HCT116 (cell line): ENCODE measurements around the gene HLA-DPA1. TPM values are rescaled to one million over a fixed set of nuclear protein-coding genes. Genes with fewer than 3 reads are reported as not detected.

Source experiments
- ATAC-seq: fragments of 200-7000 bp; cut with Tn5 transposase; 2 replicates; pipeline ENCODE4 v1.9.1; 2020; ENCODE audit warnings: mild to moderate bottlenecking, moderate library complexity
- BruUV-seq: library from RNA; stranded (reverse); fragments of 400-500 nt; replicated peaks from 2 replicates; lab custom pipeline; 2021; lab: Mats Ljungman, UMichigan
- CTCF ChIA-PET: fragments of 300-600 bp; sonication (Branson Sonifier 250); formaldehyde crosslinking; loops from one replicate; lab custom pipeline; 2021; ENCODE audit warnings: antibody characterized with exemption; lab: Charles Lee
- POLR2A ChIA-PET: fragments of 300-600, 350-600 bp; sonication (Branson Sonifier 250); formaldehyde crosslinking; loops from one replicate; lab custom pipeline; 2021; ENCODE audit warnings: antibody characterized with exemption; lab: Charles Lee
- RAD21 ChIA-PET, 2 experiments: fragments of 300-600 bp; sonication (Branson Sonifier 250); formaldehyde crosslinking; loops; one replicate each; lab custom pipeline; 2023; ENCODE audit warnings: low total read pairs in 2 of 2; ENCODE audit not compliant: uncharacterized antibody in 2 of 2, unreplicated experiment in 2 of 2, low non-redundant PET in 1 of 2; lab: Charles Lee
- DNase-seq: peaks from one replicate; pipeline ENCODE4 v3.0.0-alpha.2; 2010; ENCODE audit warnings: low read depth, low spot score
- H2AFZ ChIP-seq: fragments of 200-600 bp; shearing (Covaris generic), sonication (generic); 2 replicates; pipeline ENCODE4 v1.6.1; 2017; ENCODE audit warnings: low read depth, mixed run types, mixed read lengths, antibody characterized with exemption, low read length; ENCODE audit not compliant: poor library complexity, severe bottlenecking
- H3K27ac ChIP-seq: 2 replicates; pipeline ENCODE4 v1.5.1; 2012; ENCODE audit warnings: low read depth, low read length
- H3K27me3 ChIP-seq: fragments of 200-600 bp; sonication (generic); 2 replicates; pipeline ENCODE4 v1.6.1; 2016; ENCODE audit warnings: mixed run types, low read length, mixed read lengths; ENCODE audit not compliant: insufficient read depth
- H3K36me3 ChIP-seq, 2 experiments: fragments of 200-500 bp in 1 of 2; fragments of 200-600 bp in 1 of 2; sonication (Bioruptor generic) in 1 of 2; sonication (generic) in 1 of 2; 2 replicates each; pipeline versions ENCODE4 v1.5.1 to v1.6.1; 2014 to 2016; ENCODE audit warnings: low read length in 2 of 2, inconsistent platforms in 1 of 2, mixed read lengths in 1 of 2, mixed run types in 1 of 2; ENCODE audit not compliant: insufficient read depth in 2 of 2, control insufficient read depth in 1 of 2
- H3K4me1 ChIP-seq, 2 experiments: fragments of 200-600 bp in 1 of 2; sonication (generic) in 1 of 2; 2 replicates each; pipeline versions ENCODE4 v1.5.1 to v1.6.1; 2012 to 2017; ENCODE audit warnings: low read length in 2 of 2, inconsistent platforms in 1 of 2, mild to moderate bottlenecking in 1 of 2, mixed read lengths in 1 of 2, mixed run types in 1 of 2, moderate library complexity in 1 of 2; ENCODE audit not compliant: insufficient read depth in 2 of 2, control insufficient read depth in 1 of 2
- H3K4me2 ChIP-seq: fragments of 200-600 bp; sonication (generic); 2 replicates; pipeline ENCODE4 v1.6.1; 2017; ENCODE audit warnings: mixed run types, low read length, mixed read lengths
- H3K4me3 ChIP-seq, 2 experiments: fragments of 200-600 bp in 1 of 2; sonication (generic) in 1 of 2; replicated peaks in 1 of 2; 2 replicates each; pipeline ENCODE4 v1.5.1; 2011 to 2016; ENCODE audit warnings: low read length in 2 of 2, control low read depth in 1 of 2, low read depth in 1 of 2, mild to moderate bottlenecking in 1 of 2, mixed read lengths in 1 of 2, mixed run types in 1 of 2
- H3K79me2 ChIP-seq: fragments of 200-600 bp; sonication (generic); 2 replicates; pipeline ENCODE4 v1.6.1; 2017; ENCODE audit warnings: mild to moderate bottlenecking, mixed run types, low read length, moderate library complexity, mixed read lengths; ENCODE audit not compliant: insufficient read depth
- H3K9ac ChIP-seq: fragments of 200-600 bp; sonication (generic); 2 replicates; pipeline ENCODE4 v1.6.1; 2016; ENCODE audit warnings: low read length, mixed read lengths
- H3K9me2 ChIP-seq: fragments of 200-600 bp; sonication (generic), shearing (Covaris generic); 2 replicates; pipeline ENCODE4 v1.6.1; 2017; ENCODE audit warnings: mixed run types, mild to moderate bottlenecking, moderate library complexity; ENCODE audit not compliant: insufficient read depth
- H3K9me3 ChIP-seq, 2 experiments: fragments of 200-500 bp in 1 of 2; fragments of 200-600 bp in 1 of 2; sonication (Bioruptor generic) in 1 of 2; sonication (generic) in 1 of 2; 2 replicates each; pipeline ENCODE4 v1.6.1; 2014 to 2017; ENCODE audit warnings: low read length in 2 of 2, mixed read lengths in 2 of 2, inconsistent platforms in 1 of 2, low read depth in 1 of 2, mild to moderate bottlenecking in 1 of 2, mixed run types in 1 of 2, moderate library complexity in 1 of 2; ENCODE audit not compliant: control insufficient read depth in 1 of 2, insufficient read depth in 1 of 2
- H4K20me1 ChIP-seq: fragments of 200-600 bp; sonication (generic), shearing (Covaris generic); 2 replicates; pipeline ENCODE4 v1.6.1; 2017; ENCODE audit warnings: mixed run types, mild to moderate bottlenecking, moderate library complexity; ENCODE audit not compliant: insufficient read depth
- EGR1 ChIP-seq: IDR thresholded peaks from 2 replicates; pipeline ENCODE4 v1.6.1; 2012; ENCODE audit warnings: low read depth
- ELF1 ChIP-seq: IDR thresholded peaks from 2 replicates; pipeline ENCODE4 v1.6.1; 2012; ENCODE audit warnings: low read depth, borderline replicate concordance
- FOSL1 ChIP-seq: IDR thresholded peaks from 2 replicates; pipeline ENCODE4 v1.6.1; 2012; ENCODE audit warnings: low read depth
- JUND ChIP-seq: IDR thresholded peaks from 2 replicates; pipeline ENCODE4 v1.6.1; 2012
- POLR2AphosphoS5 ChIP-seq: IDR thresholded peaks from 2 replicates; pipeline ENCODE4 v1.6.1; 2011; ENCODE audit warnings: mild to moderate bottlenecking, low read depth, low read length, moderate library complexity
- RAD21 ChIP-seq: IDR thresholded peaks from 2 replicates; pipeline ENCODE4 v1.6.1; 2012; ENCODE audit warnings: low read depth, mild to moderate bottlenecking
- SP1 ChIP-seq: IDR thresholded peaks from 2 replicates; pipeline ENCODE4 v1.6.1; 2012; ENCODE audit warnings: low read depth
- TCF7L2 ChIP-seq: IDR thresholded peaks from 2 replicates; pipeline ENCODE4 v1.7.0; 2011; ENCODE audit warnings: borderline replicate concordance, inconsistent platforms; ENCODE audit not compliant: insufficient read depth, insufficient read length; ENCODE audit errors: extremely low read depth
- YY1 ChIP-seq: IDR thresholded peaks from 2 replicates; pipeline ENCODE4 v1.6.1; 2011; ENCODE audit warnings: low read length, low read depth, moderate library complexity, mild to moderate bottlenecking; ENCODE audit not compliant: insufficient replicate concordance; ENCODE audit errors: extremely low read depth
- ZFX ChIP-seq: fragments of 450-650 bp; IDR thresholded peaks from 2 replicates; pipeline ENCODE4 v1.6.1; 2017
- ZNF274 ChIP-seq: fragments of 200-500 bp; sonication (Bioruptor generic); IDR thresholded peaks from 2 replicates; pipeline ENCODE4 v1.6.1; 2014; ENCODE audit warnings: mild to moderate bottlenecking, low read depth, low read length, inconsistent platforms
- intact Hi-C: fragments of 100-400 bp; cut with micrococcal nuclease; formaldehyde crosslinking; loops from 2 replicates; pipeline ENCODE4 v1.10.0; 2022
- total RNA-seq: library from RNA; stranded (reverse); gene quantifications from one replicate; pipeline ENCODE4 v1.2.1, GENCODE V29; 2021; ENCODE audit not compliant: unreplicated experiment
- TF ChIP-seq, protein P1 (sequence below): IDR thresholded peaks from 2 replicates; pipeline ENCODE4 v1.6.1; 2012
- TF ChIP-seq, protein P2 (sequence below), 3 experiments: fragments of 200-600 bp in 1 of 3; sonication (generic) in 1 of 3; IDR thresholded peaks in 2 of 3; conservative IDR thresholded peaks in 1 of 3; 2 replicates each; pipeline ENCODE4 v1.5.1; 2012 to 2017; ENCODE audit warnings: low read depth in 2 of 3, low read length in 2 of 3, antibody characterized with exemption in 1 of 3, borderline replicate concordance in 1 of 3, control low read depth in 1 of 3, mild to moderate bottlenecking in 1 of 3, mixed read lengths in 1 of 3, mixed run types in 1 of 3, moderate library complexity in 1 of 3; ENCODE audit not compliant: insufficient read depth in 1 of 3

Gene HLA-DPA1
- total RNA-seq, 1 experiment from 2014 or later = 0.89 TPM

DNA sequence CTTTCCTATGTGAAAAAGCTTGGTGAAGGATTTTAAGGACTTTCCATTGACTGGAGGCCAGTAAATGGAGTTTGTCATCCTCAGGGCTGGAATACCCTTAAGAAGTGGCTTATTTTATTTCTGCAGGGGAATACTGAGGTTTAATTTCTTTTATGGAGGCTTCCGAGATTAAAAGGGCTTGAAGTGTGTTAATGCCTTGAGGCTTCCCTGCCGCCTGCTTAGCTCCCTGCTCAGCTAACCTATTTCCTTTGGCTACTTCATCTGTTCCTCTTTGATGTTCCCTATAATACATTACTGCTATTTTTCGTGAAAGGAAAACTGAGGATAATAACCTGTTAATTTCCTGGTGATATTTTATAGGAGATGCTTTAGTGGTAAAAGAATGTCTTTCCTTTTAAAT lies 46.6 kb upstream of the HLA-DPA1 start:
- no peaks in the 10 kb centered on the region for H3K9me2 ChIP-seq
- no peaks in the 10 kb centered on the region for H3K9me3 ChIP-seq
- TF ChIP-seq YY1 = no peak
- TF ChIP-seq, protein P1, sequence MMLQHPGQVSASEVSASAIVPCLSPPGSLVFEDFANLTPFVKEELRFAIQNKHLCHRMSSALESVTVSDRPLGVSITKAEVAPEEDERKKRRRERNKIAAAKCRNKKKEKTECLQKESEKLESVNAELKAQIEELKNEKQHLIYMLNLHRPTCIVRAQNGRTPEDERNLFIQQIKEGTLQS = no peak
- no peak for TF ChIP-seq SP1
- no peak for TF ChIP-seq ELF1
- TF ChIP-seq RAD21 = no peak
- TF ChIP-seq EGR1 = no peak
- TF ChIP-seq ZNF274 = no peak
- TF ChIP-seq JUND = no peak
- TF ChIP-seq TCF7L2 = no peak
- TF ChIP-seq, protein P2, sequence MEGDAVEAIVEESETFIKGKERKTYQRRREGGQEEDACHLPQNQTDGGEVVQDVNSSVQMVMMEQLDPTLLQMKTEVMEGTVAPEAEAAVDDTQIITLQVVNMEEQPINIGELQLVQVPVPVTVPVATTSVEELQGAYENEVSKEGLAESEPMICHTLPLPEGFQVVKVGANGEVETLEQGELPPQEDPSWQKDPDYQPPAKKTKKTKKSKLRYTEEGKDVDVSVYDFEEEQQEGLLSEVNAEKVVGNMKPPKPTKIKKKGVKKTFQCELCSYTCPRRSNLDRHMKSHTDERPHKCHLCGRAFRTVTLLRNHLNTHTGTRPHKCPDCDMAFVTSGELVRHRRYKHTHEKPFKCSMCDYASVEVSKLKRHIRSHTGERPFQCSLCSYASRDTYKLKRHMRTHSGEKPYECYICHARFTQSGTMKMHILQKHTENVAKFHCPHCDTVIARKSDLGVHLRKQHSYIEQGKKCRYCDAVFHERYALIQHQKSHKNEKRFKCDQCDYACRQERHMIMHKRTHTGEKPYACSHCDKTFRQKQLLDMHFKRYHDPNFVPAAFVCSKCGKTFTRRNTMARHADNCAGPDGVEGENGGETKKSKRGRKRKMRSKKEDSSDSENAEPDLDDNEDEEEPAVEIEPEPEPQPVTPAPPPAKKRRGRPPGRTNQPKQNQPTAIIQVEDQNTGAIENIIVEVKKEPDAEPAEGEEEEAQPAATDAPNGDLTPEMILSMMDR (IDR thresholded peaks at IDR 0.05 in 2 of 3, conservative IDR thresholded peaks at IDR 0.05 in 1 of 3; ENCODE audit: borderline replicate concordance in 1 of 3, insufficient read depth in 1 of 3, low read depth in 2 of 3, low read length in 2 of 3) = no peak
- no peak for TF ChIP-seq POLR2AphosphoS5
- no peak for TF ChIP-seq FOSL1
- TF ChIP-seq ZFX = no peak
- TF ChIP-seq, all 23 proteins: peak for 0
- CTCF ChIA-PET = interaction anchor here (1.0 to 2.1 kb wide), 5 partner anchors 8 to 128 kb away, joined by 4 to 12 read pairs (median 4); no protein-coding TSS in a partner anchor
- POLR2A ChIA-PET = no interaction called here
- no peak overlapping the region for H2AFZ ChIP-seq
- intact Hi-C loops = no loop called here
- RAD21 ChIA-PET = no interaction called here
- peaks cover 4% of the 10 kb centered on the region; the same call in 1 of the 2 replicates for H3K27me3 ChIP-seq
- ATAC-seq = no peak
- no peak for DNase-seq
- no peak overlapping the region for H3K4me3 ChIP-seq
- no peak overlapping the region for H3K4me2 ChIP-seq
- H3K79me2 ChIP-seq = no peaks in the 10 kb centered on the region
- no TSS peak for BruUV-seq
- peaks cover 0 to 8% of the 10 kb centered on the region in 2 experiments; a peak in 1 of 4 replicates for H3K4me1 ChIP-seq
- H3K9ac ChIP-seq = no peak overlapping the region
- H3K36me3 ChIP-seq = no peaks in the 10 kb centered on the region
- H4K20me1 ChIP-seq = no peaks in the 10 kb centered on the region
- H3K27ac ChIP-seq = no peak overlapping the region
